Heart left ventricle (tissue), 13 donors: ENCODE measurements around the gene SLC7A9.

Experiments used
- CTCF ChIP-seq, 12 donors: fragments of 200-600 bp; sonication (generic) in 4 of 12; IDR thresholded peaks; one replicate each; pipeline versions ENCODE4 v1.5.0 to v1.8.0; 2018 to 2022; ENCODE audit warnings: antibody characterized with exemption in 12 of 12, mild to moderate bottlenecking in 5 of 12
- POLR2A ChIP-seq, 2 donors: fragments of 450-650 bp; IDR thresholded peaks; one replicate each; pipeline ENCODE4 v1.6.1; 2017; ENCODE audit warnings: antibody characterized with exemption in 2 of 2, mild to moderate bottlenecking in 2 of 2, moderate library complexity in 2 of 2
- donor health status: ischemic (EF 13 %, LVEDD 7.1; RV severe dilation, severe dysfunction).
- donor health status: DM: no; HTN: yes; CAD: no.
- donor health status: DM: no; HTN: no; CAD: no.
- donor health status: ischemic (EF 25% LVEDD 6.9; RV normal size, moderate dysfunction).
- donor health status: ischemic (EF 25% LVEDD 5.7; RV mildly dilated, moderate dysfunction).
- donor health status: ischemic (EF 35%, LVEDD 5.7; RV mildly dilated, moderate dysfunction).
- donor health status: nonischemic (EF 11% LVEDD 7.7; RV severe dilation, severe dysfunction).
- donor health status: DM: yes; HTN: yes; CAD: no.
- donor health status: PGD.
- donor health status: ischemic (EF 29% LVEDD 5.4; RV normal size, mild dysfunction).
- donor health status: nonischemic (EF 23%, LVEDD 6.1; RV moderate dilation, normal function).

- TF ChIP-seq POLR2A (IDR thresholded peaks at IDR 0.05) (no peak), CTCF (IDR thresholded peaks at IDR 0.05) (no peak)
Measured at GRCh38 chr19:32910874-32911273, 41.3 kb upstream of the SLC7A9 start.
